Stimulated activated CD8-positive, alpha-beta memory T cell treated with anti-CD3 and anti-CD28 coated beads, Interleukin-12 subunit alpha, Interleukin-12 subunit beta, amount 100 ng/mL, for 1 hour (primary cell): Measurements from ENCODE around the gene TFPI.
"Not testable (repeated sequence)": the region's sequence is repeated elsewhere in the genome, so short reads cannot be mapped to it uniquely, and the experiment has no call there.

Experiments used
- DNase-seq: peaks from one replicate; pipeline ENCODE4 v3.0.0-alpha.2; 2020; ENCODE audit warnings: low read depth

TFPI gene

DNA sequence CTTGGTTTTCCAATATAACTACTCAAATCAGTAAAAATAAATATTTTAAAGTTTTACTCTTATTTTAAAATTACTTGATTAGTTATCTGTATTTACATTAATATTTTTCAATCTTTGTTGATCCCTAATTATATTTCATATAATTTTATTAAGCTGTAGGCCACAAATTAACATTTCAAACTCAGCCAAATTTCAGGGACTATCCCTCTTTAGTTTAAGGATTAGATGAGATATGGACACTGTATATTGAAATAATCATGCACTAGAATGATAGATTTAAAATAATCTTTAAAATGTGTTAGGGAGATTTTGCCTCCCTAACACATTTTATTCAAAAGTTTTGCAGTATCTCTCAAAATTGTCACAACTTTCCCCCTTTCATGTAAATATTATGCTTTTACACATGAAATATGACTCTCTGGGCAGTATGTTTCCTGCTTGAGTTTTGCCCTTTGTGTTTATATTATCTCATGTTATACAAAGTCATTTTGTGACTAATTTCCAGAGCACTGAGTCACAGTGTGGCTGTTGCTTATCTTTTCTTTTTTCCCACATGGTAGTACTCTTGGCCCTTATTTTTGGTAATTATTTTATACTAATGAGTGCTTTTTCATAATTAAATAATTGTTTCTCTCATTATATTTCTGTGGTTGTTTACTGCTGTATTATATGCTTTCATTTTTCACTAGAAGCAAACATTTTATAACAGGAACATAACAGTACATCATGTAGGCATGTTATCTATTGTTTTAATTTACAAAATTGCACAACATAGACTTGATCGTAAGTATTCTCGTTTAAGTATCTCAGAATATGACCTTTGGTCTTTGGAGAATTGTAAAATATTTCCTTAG, 1.2 kb downstream of the TFPI start:
- DNase-seq: no peak

DNA sequence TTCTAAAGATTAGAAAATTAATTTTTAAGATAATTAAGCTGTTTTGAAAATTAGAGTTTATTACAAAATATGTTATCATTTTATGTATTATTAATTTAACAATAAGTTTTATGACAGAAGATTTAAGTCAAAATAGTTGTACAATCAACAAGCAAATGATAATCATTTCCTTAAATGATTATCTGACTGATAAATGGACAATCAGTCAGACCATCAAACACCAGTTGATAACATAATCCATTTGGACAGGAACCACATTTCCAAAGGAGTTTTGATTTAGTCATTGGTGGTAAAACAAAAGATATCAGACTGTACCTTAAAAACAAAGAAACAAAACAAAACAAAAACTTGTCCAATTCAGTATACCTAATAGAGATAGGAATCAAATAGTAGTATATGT, 1.9 kb downstream of the TFPI start:
- DNase-seq: no peak

DNA sequence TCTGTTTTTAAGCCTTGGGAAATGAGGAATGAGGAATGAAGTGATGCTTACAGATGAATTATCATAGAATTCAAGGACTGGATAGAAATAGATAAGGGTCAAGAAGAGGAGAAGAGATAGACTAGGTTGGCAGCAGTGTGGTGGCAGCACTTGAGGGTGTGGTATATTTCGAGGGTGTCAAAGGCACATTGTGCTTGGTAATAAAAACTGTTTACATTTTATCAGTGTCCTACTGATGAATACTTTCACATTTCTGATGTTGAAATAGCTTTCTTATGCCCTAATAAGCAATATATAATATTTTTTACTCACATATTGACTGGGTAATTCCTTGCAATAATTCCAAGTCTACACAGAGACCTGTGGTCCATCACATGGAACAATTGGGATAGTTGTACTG, 3.4 kb downstream of the TFPI start:
- no peak for DNase-seq

DNA sequence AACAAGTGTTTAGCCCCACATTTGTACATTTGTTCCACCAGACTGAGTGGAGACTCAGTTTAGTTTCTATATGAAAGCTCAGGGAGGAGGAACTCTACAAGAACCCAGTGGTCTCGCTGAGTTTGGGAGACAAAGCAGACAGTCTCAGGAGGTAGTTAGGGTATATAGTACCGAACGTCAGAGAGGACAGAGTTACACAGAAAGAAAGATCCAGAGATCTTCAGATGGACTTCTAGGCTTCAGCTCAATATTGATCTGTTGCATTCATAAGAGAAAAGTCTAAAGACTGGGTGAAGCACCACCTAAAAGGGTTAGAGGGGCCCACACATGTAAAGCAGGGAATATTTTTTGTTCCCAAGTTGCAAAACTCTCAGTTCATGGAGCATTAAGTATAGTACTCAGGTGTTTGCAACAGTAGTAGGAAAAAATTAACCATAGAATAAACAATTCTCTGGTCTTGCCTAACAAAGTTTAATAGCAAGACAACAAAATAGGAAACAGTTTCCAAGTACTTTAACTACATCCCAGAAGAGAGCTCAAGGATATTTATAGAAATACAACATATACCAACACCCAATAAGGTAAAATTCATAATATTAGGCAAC, 4.2 kb downstream of the TFPI start:
- DNase-seq: no peak

DNA sequence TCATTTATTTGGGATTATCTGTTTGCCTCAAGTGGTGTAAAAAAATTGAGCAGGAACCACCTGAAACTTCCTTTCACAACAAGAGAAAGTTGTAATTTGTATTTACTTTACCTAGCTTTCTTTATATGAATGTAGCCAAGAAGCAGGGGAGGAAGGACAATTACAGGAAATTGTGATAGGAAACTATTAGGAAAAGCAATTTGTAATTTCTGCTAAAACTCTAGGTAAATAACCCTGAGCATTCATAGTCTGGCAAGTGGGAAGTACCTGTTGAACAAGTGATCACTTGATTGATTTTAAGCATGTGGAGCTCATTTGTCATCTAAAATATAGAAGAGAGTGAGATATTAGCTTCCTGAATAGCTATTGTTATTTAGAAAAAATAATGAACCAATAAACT, 5.0 kb downstream of the TFPI start:
- DNase-seq: no peak

DNA sequence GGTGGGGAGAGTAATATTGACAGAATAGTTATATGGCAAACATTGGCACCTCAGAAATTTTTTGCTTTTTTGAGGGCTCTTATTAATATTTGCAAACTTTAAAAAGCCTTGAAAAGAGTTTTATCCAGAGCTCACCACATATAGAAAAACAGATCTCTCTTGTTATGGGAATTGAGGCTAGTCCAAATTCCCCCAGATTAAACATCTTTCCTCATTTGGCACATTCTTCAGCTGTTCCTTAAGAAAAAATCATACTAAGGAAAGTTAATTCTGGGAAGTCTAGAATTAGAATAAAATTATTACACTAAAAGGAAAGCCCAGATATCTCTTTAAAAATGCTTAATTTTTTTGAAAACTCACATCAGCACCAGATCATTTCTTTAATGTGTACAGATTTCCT, 5.6 kb downstream of the TFPI start:
- no peak for DNase-seq

DNA sequence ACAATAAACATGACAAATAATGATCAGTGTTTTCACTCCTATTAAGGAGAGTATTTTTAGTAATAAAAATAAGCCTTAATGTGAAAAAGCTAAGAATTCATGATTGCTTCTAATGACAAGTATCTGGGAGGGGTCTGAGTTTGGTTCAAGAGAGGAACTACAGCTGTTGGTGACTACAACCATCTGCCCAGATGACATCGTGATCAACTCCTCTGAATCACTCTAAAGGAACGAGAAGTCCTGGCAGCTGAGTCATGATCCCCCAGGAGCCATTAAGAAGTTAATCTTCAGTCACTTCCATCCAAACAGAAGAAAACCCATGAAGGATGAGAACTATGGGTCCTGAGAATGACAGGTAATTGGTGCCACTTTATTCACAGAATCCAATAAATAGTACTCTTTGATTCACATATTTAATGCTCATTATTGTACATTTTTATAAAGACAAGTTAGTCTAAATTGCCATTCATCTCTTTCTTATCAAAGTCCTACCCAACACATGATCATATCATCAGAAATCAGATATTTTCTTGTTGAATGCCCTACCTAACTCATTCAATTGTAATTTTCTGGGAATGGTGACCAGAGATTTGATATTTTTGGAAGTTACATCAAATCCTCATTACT, 6.8 kb downstream of the TFPI start:
- DNase-seq: no peak

DNA sequence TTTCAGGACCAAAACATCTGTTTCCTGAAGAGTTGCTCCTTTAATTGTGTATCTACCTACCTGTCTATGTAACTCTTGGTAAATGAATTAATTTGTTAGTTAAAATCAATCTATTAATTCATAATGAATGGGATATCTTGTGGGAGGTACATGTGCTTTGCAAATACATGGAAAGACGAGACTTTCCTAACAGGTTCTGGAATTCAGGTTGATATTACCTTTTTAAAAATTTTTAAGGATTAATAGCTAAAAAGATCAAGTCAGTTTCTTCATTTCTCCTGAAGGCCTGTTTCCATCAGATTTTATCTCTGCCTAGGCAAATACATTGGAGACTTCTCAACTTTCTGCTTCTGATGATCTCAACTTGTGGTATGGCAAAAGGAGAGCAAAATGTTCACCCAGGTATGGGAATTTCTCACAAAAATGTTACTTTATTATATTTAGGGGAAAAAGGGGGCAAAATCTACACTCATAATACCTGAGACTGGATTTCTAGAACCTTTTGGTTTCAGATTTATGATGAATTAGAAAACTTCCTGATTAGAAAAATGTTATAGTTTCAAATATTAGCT, 7.4 kb downstream of the TFPI start:
- no peak for DNase-seq

DNA sequence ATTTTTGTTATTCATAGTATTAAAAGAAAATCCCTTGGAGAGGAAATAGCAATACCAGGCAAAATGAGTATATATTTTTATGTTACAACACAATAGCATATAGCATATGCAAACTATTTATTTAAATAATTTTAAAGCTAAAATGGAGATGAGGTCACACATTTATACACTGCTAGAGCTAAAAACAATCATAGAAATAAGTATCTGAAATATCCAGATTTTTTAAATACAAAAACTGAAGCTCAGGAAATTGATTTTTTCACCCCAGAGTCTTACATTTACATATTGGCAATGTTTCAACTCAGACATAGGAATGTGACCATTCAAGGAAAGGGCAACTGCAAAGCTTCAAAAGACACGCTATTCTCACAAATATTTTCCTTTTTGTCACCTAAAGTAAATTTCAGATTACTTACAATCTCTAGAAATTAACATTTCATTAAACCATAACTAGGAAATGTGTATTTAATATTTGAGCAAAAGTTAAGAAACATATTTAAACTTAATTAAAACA, 8.9 kb downstream of the TFPI start:
- no peak for DNase-seq

DNA sequence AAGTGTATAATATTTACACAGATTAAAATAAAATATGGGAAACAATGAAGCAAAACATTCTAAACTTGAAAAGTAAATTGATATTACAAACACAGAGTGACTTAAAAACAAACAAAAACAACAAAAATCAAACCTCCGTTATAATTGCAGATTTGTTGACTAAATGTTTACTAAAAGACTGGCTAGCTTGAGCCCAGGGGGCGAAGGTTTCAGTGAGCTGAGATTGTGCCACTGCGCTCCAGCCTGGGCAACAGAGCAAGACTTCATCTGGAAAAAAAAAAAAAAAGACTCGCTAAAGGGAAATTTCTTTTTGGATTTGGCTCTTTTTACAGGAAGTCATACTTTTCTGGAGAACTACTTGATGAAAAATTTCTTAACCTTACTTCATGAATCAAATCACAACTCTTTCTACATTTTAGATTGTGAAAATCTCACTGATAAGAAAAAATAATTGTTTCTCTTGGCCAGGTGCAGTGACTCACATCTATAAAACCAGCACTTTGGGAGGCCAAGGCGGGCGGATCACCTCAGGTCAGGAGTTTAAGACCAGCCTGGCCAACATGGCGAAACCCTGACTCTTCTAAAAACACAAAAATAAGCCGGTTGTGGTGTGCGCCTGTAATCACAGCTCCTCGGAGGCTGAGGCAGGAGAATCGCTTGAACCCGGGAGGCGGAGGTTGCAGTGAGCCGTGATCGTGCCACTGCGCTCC, 9.7 kb downstream of the TFPI start:
- no peak for DNase-seq

DNA sequence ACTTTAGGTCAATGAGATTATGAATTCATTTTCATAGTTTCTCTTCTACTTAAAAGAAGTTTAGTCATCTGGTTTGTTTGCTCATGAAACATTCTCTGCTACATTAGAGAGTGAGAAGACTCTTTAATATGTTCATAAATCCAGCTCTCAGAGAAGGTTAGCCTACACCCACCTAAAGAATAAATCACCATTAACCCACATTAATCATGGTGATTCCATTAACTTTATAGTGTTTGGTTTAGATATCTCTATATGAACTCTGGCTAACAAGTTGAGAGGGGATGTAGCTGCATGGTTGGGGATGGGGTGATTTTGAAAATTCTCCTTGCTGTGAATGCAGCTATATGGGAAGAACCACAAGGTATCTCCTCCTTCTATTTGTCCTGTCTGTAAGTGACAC, 10.7 kb downstream of the TFPI start:
- DNase-seq: no peak

DNA sequence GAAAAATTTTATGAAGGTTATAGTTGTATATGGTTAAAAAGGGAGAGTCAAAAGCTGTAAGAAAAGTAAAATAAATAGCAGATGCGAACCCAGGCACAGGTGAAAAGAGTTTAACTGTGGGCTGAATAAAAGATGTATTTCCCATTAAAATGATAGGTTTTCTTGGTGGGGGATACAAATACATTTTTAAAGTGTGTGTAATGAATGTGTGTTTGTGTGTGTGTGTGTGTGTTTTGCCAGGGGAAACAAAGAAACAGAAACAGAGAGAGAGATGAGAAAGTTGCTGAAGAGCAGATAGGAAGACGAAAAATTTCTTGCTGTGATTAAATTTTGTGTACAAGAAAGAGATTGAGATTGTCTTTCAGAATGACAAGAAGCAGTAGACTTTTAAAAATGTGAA, 12.1 kb downstream of the TFPI start:
- DNase-seq: no peak

DNA sequence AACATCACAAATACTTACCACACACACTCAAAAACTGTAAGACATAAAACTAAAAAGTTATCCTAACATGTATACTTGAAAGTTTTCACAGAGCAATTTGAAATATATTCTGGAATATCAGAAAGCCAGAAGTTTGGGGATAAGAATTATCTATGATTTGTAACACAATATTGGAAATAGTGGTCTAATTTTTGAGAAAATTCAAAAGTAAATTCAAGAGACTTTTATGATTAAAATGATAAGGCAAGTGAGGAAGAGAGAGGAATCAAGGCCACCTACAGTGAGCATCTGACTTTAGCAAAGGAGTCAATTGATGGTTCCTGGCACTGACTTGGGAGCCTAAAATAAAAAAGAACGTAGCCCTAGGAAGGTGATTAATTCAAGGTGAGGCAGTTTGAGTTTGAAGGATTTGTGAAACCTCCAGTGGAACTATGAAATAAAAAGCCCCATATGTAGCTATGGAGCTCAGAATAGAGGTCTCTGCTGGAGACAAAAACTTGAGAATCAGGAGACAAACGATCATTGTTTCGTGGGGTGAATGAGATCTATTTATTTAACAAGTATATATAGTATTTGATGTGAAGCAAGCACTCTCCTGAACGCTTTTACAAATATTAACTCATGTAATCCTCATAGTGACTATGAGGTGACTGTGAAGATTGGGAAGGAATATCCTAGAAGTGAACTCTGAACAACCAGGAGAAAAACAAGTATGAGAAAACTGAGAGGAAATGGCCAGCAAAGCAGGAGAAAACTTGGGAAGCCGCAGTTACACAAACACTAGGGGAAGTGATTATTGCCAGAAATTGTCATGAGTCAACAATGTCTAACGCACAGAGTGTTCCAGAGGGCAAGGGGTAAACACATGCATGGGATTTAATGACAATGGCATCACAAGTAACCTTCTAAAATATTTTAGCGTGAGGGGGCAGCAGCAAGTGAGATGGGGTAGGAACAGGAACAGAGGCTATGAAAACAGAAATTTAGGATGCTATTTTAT, 12.8 kb downstream of the TFPI start:
- DNase-seq: no peak

DNA sequence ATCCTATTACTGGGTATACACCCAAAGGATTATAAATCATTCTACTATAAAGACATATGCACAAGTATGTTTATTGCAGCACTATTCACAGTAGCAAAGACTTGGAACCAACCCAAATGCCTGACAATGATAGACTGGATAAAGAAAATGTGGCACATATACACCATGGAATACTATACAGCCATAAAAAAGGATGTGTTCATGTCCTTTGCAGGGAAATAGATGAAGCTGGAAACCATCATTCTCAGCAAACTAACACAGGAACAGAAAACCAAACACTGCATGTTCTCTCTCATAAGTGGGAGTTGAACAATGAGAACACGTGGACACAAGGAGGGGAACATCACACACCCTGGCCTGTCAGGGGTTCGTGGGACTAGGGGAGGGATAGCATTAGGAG, 16.0 kb downstream of the TFPI start:
- DNase-seq: not testable (repeated sequence)

DNA sequence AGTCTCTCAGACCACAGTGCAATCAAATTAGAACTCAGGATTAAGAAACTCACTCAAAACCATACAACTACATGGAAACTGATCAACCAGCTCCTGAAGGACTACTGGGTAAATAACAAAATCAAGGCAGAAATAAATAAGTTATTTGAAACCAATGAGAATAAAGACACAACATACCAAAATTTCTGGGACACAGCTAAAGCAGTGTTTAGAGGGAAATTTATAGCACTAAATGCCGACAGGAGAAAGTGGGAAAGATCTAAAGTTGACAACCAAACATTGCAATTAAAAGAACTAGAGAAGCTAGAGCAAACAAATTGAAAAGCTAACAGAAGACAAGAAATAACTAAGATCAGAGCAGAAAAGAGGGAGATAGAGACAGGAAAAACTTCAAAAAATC, 18.9 kb downstream of the TFPI start:
- DNase-seq: not testable (repeated sequence)

DNA sequence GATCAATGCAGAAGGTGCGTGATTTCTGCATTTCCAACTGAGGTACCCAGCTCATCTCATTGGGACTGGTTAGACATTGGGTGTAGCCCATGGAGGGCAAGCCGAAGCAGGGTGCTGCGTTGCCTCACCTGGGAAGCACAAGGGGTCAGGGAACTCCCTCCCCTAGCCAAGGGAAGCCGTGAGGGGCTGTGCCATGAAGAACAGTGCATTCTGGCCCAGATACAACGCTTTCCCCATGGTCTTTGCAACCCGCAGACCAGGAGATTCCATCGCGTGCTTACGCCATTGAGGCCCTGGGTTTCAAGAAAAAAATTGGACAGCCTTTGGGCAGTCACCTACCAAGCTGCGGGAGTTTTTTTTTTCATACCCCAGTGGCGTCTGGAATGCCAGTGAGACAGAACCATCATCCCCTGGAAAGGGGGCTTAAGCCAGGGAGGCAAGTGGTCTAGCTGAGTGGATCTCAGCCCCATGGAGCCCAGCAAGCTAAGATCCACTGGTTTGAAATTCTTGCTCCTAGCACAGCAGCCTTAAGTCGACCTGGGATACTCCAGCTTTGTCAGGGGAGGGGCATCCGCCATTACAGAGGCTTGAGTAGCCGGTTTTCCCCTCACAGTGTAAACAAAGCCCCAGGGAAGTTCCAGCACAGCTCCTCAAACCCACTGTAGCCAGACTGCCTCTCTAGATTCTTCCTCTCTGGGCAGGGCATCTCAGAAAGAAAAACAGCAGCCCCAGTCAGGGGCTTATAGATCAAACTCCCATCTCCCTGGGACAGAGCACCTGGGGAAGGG, 21.7 kb downstream of the TFPI start:
- no peak for DNase-seq

DNA sequence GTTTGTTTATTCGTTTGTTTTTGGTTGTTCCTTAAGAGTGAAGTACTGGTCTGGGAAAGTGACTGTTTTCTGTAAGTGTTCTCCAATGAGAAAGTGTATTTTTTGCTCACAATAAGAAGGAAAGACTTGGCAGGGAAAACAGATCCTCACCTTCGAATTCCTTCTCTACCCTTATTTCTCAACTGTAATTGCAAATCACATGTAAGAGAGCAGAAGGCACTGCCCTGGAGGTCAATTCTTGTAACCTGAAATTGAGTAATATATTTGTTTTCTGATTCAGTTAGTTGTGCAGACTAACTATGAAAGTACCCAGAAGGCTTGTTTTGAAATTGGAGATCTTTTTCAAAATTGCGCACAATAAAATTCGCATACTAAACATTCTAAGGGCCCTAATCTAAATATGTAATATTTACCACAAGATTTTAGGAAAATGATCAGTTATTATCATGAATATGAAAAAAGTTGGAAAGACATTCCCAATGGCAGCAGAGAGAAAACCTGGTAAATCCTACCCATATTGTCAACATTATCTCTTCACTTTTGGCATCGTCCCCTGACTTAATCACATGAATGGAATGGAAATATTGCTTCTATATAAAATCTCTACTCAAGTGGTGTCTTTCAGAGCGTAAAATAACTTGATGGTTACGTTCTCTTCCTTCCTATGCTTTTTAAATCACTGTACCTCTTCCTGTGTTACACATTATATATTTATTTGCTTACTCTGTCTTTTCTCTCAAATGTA, 24.1 kb downstream of the TFPI start:
- no peak for DNase-seq

DNA sequence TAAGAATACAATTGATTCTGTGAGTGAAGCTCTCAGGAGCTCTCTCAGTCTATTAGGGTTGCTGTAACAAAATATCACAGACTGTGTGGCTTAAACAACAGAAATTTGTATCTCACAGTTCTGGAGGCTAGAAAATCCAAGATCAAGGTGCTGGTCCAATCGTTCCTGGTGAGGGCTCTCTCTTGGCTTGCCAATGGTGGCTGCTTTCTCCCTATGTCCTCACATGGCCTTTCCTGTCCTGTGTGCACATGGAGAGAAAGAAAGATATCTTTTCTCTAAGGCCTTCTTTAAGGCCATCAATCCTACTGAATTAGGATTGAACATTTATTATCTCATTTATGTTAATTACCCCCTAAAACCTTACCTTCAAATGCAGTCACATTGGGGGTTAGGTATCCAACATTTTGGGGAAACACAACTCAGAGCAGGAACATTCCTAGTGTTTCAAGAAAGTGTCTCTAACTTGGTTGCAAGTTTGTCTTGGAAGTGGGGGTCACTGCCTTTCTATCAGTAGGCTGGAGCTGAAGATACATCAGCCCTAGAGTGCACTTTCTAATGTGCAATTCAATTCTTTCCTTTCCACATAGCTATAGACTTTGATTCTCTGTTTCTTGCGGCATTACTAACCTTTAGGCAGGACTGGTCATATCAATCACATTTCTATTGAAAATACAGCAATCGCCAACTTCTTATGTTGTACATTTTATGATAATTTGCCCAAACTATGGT, 24.8 kb downstream of the TFPI start:
- DNase-seq: no peak

DNA sequence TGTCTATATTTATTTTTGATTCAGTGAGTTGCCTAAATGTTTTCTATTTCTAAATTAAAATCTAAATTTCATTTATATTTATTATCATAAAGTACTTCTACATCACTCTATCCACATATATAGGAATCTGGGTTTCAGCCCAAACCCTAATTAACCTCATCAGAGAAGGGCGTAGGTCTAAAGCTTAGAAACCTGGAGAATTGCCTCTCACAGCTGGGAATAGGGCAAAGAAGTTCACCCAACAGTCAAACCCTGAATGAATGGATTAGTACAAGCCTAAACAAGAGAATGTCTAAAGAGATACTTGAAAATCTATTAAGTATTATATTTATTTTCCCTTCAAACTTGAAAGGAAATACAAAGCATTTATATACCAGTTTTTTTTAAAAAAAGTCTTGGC, 26.2 kb downstream of the TFPI start:
- DNase-seq: no peak
